Nephron (organoid): ENCODE results near the gene ULBP1.
"Not testable (repeated sequence)": the region's sequence is repeated elsewhere in the genome, so short reads cannot be mapped to it uniquely, and the experiment has no call there.

ENCODE experiments used
- H3K27ac Mint-ChIP-seq, 3 experiments: 2 replicates each; pipeline ENCODE4 v1.8.0; 2020; ENCODE audit warnings: mixed read lengths in 3 of 3, mild to moderate bottlenecking in 2 of 3, moderate library complexity in 1 of 3
- H3K27me3 Mint-ChIP-seq: 2 replicates; pipeline ENCODE4 v1.8.0; 2021; ENCODE audit warnings: low read depth, mild to moderate bottlenecking, moderate library complexity, mixed read lengths
- H3K36me3 Mint-ChIP-seq: 2 replicates; pipeline ENCODE4 v1.8.0; 2020; ENCODE audit warnings: low read depth, mixed read lengths
- H3K4me1 Mint-ChIP-seq: 2 replicates; pipeline ENCODE4 v1.8.0; 2020; ENCODE audit warnings: mixed read lengths
- H3K4me3 Mint-ChIP-seq, 3 experiments: 2 replicates each; pipeline ENCODE4 v1.8.0; 2020; ENCODE audit warnings: mild to moderate bottlenecking in 3 of 3, mixed read lengths in 3 of 3, moderate library complexity in 2 of 3
- H3K9me3 Mint-ChIP-seq: 2 replicates; pipeline ENCODE4 v1.8.0; 2020; ENCODE audit warnings: mixed read lengths
- CTCF ChIP-seq, 3 experiments: fragments of 200-600 bp; sonication (generic); IDR thresholded peaks; one replicate each; pipeline ENCODE4 v1.5.0; 2021; ENCODE audit warnings: antibody characterized with exemption in 3 of 3; ENCODE audit not compliant: unreplicated experiment in 3 of 3

The ULBP1 gene

GRCh38 chr6:149951096-149951495 is 12.6 kb upstream of the ULBP1 start:
- Mint-ChIP-seq H3K27me3 (peaks cover 91% of the 10 kb centered on the region), H3K4me3 (no peak overlapping the region), H3K36me3 (no peaks in the 10 kb centered on the region), H3K9me3 (peaks cover 4% of the 10 kb centered on the region), H3K27ac (no peak overlapping the region), H3K4me1 (peaks cover 6% of the 10 kb centered on the region)
- no peak for TF ChIP-seq CTCF (IDR thresholded peaks at IDR 0.05; ENCODE audit: unreplicated experiment in 3 of 3)

GRCh38 chr6:149951626-149952025 is 12.1 kb upstream of the ULBP1 start:
- no peaks in the 10 kb centered on the region for H3K36me3 Mint-ChIP-seq
- TF ChIP-seq CTCF (IDR thresholded peaks at IDR 0.05; ENCODE audit: unreplicated experiment in 3 of 3), result no peak
- peaks cover 4% of the 10 kb centered on the region for H3K9me3 Mint-ChIP-seq
- H3K27ac Mint-ChIP-seq, result no peak overlapping the region
- peaks cover 6% of the 10 kb centered on the region for H3K4me1 Mint-ChIP-seq
- no peak overlapping the region for H3K4me3 Mint-ChIP-seq
- H3K27me3 Mint-ChIP-seq, result peaks cover 91% of the 10 kb centered on the region

- H3K36me3 Mint-ChIP-seq, H3K27ac Mint-ChIP-seq, H3K4me3 Mint-ChIP-seq, H3K4me1 Mint-ChIP-seq, H3K9me3 Mint-ChIP-seq: not testable (repeated sequence)
- H3K27me3 Mint-ChIP-seq, result peaks cover 96% of the 10 kb centered on the region
Measured at GRCh38 chr6:149953390-149953789, 10.4 kb upstream of the ULBP1 start.

DNA sequence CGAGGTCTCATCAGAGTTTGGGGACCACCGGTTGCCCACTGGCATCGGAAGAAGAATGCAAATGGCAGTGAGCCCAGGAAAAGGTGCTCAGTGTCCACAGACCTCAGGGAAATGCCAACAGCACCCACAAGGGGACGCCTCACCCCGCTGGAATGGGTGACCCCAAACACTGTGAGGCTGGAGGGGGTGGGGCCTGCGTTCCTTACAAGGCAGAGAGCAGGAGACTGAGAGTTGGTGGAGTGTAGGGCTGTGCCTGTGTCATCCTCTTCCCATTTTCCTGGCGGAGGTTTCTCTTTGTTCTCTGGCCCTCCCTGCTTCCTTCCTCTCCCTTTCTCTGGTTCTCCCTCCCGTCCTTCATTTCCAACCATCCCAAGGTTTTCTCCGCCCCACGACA is 9.8 kb upstream of the ULBP1 start:
- H3K4me3 Mint-ChIP-seq, H3K9me3 Mint-ChIP-seq, H3K27ac Mint-ChIP-seq, H3K36me3 Mint-ChIP-seq, H3K4me1 Mint-ChIP-seq: not testable (repeated sequence)
- H3K27me3 Mint-ChIP-seq, result peaks cover 96% of the 10 kb centered on the region

DNA sequence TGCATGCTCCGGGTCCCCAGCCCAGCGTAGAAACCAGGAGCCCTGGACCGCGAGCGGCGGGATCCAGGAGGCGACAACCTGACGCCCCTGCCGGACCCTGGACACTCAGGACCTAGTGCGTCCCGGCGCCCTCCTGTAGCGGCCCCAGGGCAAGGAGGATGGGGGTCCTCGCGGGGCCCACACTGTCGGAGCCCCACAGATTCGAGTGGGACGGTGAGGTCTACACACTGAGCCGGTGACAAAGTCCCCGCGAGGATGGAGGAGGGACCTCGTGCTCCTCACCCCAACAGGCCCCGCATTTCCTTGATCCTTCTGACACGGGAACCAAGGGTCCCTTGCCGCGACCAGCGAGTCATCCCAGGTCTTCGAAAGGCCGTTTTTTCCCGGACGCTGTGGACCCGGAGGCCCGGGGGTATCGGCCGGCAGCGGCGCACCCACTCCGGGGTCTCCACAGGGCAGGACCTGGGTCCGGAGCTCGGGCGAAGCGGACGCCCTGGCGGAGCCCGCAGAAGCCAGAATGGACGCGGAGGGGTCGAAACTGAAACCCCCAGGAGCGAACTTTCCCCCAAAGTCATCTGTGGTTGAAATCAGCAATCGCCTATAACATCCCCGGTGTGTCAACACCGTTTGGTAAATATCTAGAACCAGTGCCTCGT is 9.3 kb upstream of the ULBP1 start:
- H3K27me3 Mint-ChIP-seq, result peaks cover 96% of the 10 kb centered on the region
- H3K4me1 Mint-ChIP-seq, H3K27ac Mint-ChIP-seq, H3K4me3 Mint-ChIP-seq, H3K36me3 Mint-ChIP-seq, H3K9me3 Mint-ChIP-seq: not testable (repeated sequence)

DNA sequence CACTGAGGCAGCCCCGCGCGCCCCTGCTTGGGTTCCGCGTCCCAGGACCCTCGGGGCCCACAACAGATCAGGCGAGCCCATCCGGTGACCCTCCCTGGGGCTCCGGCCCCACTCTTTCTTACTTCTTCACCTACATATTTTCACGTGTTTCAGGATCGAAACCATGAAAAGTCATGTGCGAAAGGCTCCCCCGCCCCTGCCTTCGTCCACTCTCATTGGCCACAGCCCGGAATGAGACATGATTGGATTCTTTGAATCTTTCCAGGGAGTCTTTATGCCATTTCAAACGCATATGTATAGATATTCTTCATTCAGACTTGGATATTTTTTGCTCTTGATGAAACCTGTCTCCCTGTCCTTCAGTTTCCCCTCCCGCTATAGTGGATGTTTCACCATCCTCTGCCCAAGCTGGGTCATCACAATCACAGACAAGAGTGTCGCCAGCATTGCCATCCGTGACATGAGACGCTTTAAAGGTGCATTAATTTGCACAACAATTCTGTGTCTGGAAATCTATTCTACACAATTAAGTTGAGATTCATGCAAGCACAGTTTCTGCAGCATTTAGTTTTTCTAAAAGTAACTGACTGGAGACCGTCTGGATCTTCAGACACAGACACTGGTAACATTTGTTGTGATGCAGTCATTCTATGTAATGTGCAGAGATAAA is 8.6 kb upstream of the ULBP1 start:
- H3K36me3 Mint-ChIP-seq, H3K4me1 Mint-ChIP-seq, H3K27ac Mint-ChIP-seq, H3K9me3 Mint-ChIP-seq: not testable (repeated sequence)
- H3K4me3 Mint-ChIP-seq, result peak overlapping the region; percentile 40 to 73 (median 72)
- H3K27me3 Mint-ChIP-seq, result peaks cover 96% of the 10 kb centered on the region

DNA sequence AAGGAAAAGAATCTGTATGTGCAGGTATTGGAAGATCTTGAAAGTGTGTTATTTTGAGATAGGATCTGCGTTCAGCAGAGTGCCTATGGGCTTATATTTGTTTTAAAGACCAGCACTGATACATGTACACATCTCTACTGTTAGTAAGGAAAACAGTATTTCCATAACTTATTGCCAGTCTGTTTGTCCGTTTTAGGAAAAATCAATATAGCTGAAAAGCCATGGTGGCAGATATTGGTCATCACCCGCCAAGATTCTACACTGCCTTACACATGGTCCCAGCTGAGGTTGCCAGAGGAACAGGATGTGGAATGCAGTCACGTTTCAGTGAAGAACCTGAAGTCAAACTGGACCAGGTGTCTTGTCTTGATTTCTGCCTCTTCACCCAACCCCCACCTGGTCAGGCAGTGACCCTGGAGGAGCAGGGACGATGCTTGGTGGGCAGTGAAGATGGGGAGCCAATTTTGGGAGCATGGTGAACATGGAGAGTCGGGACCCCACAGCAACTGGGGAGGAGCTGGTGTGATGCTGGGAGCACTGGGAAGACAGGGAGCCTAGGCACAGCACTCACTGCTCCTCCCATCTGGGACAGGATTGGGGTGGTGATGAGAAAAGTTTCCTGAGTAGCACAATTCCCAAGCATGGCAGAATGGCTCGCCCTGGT is 8.0 kb upstream of the ULBP1 start:
- H3K27ac Mint-ChIP-seq, H3K36me3 Mint-ChIP-seq, H3K9me3 Mint-ChIP-seq, H3K4me1 Mint-ChIP-seq, H3K4me3 Mint-ChIP-seq: not testable (repeated sequence)
- H3K27me3 Mint-ChIP-seq, result peaks cover 96% of the 10 kb centered on the region

DNA sequence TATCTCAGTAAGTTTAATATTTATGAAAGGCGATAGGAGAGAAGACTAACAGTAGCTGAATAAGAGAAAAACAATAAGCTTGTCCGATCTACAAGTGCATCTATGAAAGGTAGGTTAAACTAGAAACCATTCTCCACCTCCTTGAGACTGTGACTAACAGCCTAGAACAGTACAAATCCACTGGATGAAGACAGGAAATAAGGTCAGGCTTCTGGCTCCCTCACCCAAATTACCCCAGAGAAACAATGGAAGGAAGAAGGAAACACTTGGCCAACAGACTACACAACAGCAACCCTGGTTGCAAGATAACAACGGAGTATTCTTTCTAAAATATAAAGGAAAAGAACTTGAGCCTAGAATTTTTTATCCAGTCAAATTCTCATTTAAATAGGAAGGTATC is 5.6 kb upstream of the ULBP1 start:
- not testable (repeated sequence) for H3K4me3 Mint-ChIP-seq, H3K4me1 Mint-ChIP-seq, H3K27ac Mint-ChIP-seq, H3K36me3 Mint-ChIP-seq, H3K9me3 Mint-ChIP-seq
- peaks cover 96% of the 10 kb centered on the region for H3K27me3 Mint-ChIP-seq

- Mint-ChIP-seq H3K4me1 (peaks cover 20% of the 10 kb centered on the region), H3K27me3 (peaks cover 100% of the 10 kb centered on the region)
- H3K9me3 Mint-ChIP-seq, H3K36me3 Mint-ChIP-seq, H3K4me3 Mint-ChIP-seq, H3K27ac Mint-ChIP-seq: not testable (repeated sequence)
Measured at GRCh38 chr6:149959806-149960205, 3.9 kb upstream of the ULBP1 start.
